HCT116 (cell line): ENCODE measurements around the gene RRAGA.

ENCODE experiments used
- CTCF ChIP-seq, 3 experiments: fragments of 200-600 bp in 1 of 3; sonication (generic) in 1 of 3; IDR thresholded peaks in 2 of 3; conservative IDR thresholded peaks in 1 of 3; 2 replicates each; pipeline ENCODE4 v1.5.1; 2012 to 2017; ENCODE audit warnings: low read depth in 2 of 3, low read length in 2 of 3, antibody characterized with exemption in 1 of 3, borderline replicate concordance in 1 of 3, control low read depth in 1 of 3, mild to moderate bottlenecking in 1 of 3, mixed read lengths in 1 of 3, mixed run types in 1 of 3, moderate library complexity in 1 of 3; ENCODE audit not compliant: insufficient read depth in 1 of 3
- EZH2phosphoT487 ChIP-seq: fragments of 200-600 bp; IDR thresholded peaks from 2 replicates; pipeline ENCODE4 v1.6.1; 2018; ENCODE audit warnings: antibody characterized with exemption, borderline replicate concordance
- POLR2A ChIP-seq: IDR thresholded peaks from 2 replicates; pipeline ENCODE4 v1.7.0; 2011; ENCODE audit warnings: borderline replicate concordance; ENCODE audit not compliant: insufficient read depth, insufficient read length; ENCODE audit errors: extremely low read depth
- POLR2AphosphoS5 ChIP-seq: IDR thresholded peaks from 2 replicates; pipeline ENCODE4 v1.6.1; 2011; ENCODE audit warnings: mild to moderate bottlenecking, low read depth, low read length, moderate library complexity
- SP1 ChIP-seq: IDR thresholded peaks from 2 replicates; pipeline ENCODE4 v1.6.1; 2012; ENCODE audit warnings: low read depth
- ZBTB33 ChIP-seq: IDR thresholded peaks from 2 replicates; pipeline ENCODE4 v1.6.1; 2011; ENCODE audit warnings: mild to moderate bottlenecking, low read length, moderate library complexity; ENCODE audit not compliant: insufficient replicate concordance; ENCODE audit errors: extremely low read depth

- TF ChIP-seq POLR2A: no peak
- no peak for TF ChIP-seq CTCF (IDR thresholded peaks at IDR 0.05 in 2 of 3, conservative IDR thresholded peaks at IDR 0.05 in 1 of 3; ENCODE audit: borderline replicate concordance in 1 of 3, insufficient read depth in 1 of 3, low read depth in 2 of 3, low read length in 2 of 3)
- no peak for TF ChIP-seq EZH2phosphoT487
- TF ChIP-seq ZBTB33: no peak
- TF ChIP-seq POLR2AphosphoS5: no peak
- no peak for TF ChIP-seq SP1
These were observed 7.8 kb downstream of the RRAGA start for GRCh38 chr9:19057033-19057432.
